Measurements from ENCODE around the gene B4GALNT4. TPM values are rescaled to one million over a fixed set of nuclear protein-coding genes. Genes with fewer than 3 reads are reported as not detected.

Gene B4GALNT4
- total RNA-seq, 4 donors from 2014 or later = 3.2 to 10.6 (median 4.8) TPM

DNA sequence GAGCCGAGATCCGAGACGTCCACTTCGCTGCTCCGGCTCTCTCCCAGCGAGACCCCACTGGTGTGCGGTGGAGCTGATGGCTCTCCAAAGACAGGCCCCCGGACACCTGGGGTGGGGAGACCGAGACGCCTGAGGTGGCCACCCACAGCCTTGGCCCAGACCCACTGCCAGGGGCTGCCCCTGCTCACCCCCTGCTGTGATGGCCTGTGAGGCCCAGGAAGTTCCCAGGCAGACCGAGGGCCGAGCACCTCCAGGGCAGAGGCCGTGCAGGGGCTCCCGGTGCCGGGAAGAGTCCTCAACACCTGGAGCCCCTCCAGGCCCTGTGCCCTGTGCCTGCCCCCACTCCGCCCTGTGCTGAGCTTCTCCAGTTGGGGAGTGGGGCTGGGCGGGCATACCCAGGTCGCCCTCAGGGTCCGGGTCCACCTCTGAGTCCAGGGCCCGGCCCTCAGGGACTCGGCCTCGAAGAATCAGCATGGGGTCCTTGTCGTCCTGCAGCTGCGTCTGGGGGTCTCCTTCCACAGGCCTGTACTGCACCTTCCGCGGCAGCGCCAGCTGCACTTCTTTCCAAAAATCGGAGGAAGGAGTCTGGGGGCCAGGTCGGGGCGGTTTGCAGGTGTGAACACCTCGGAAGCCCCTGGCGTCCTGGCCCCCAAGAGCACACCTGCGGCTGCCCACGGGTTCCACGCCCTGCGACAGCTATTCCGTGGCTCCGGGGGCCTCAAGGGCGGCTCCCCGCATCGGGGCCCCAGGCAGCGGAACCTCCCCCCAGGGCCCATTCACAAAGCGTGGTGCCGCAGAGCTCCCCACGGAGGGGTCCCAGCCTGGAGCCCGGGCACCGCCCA, 36.9 kb downstream of the B4GALNT4 start:
- Histone ChIP-seq H3K4me1 (peaks cover 0 to 27% (median 12%) of the 10 kb centered on the region in 3 donors), H3K27ac (peak overlapping the region; percentile 48 to 79 (median 61)), H3K27me3 (peaks cover 23% of the 10 kb centered on the region), H3K4me3 (peak overlapping the region; percentile 80 to 93), H3K36me3 (no peaks in the 10 kb centered on the region), H3K9me3 (no peaks in the 10 kb centered on the region)
- no peak for ATAC-seq
- no CpG with 5 or more reads among the region's 47 CpGs for WGBS, 2 donors (ENCODE audit: low coverage in 1 of 2)
- TF ChIP-seq POLR2A (IDR thresholded peaks at IDR 0.05) = peak in 1 of 2 donors; percentile 3
- TF ChIP-seq, protein P1, sequence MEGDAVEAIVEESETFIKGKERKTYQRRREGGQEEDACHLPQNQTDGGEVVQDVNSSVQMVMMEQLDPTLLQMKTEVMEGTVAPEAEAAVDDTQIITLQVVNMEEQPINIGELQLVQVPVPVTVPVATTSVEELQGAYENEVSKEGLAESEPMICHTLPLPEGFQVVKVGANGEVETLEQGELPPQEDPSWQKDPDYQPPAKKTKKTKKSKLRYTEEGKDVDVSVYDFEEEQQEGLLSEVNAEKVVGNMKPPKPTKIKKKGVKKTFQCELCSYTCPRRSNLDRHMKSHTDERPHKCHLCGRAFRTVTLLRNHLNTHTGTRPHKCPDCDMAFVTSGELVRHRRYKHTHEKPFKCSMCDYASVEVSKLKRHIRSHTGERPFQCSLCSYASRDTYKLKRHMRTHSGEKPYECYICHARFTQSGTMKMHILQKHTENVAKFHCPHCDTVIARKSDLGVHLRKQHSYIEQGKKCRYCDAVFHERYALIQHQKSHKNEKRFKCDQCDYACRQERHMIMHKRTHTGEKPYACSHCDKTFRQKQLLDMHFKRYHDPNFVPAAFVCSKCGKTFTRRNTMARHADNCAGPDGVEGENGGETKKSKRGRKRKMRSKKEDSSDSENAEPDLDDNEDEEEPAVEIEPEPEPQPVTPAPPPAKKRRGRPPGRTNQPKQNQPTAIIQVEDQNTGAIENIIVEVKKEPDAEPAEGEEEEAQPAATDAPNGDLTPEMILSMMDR (IDR thresholded peaks at IDR 0.05) = no peak

DNA sequence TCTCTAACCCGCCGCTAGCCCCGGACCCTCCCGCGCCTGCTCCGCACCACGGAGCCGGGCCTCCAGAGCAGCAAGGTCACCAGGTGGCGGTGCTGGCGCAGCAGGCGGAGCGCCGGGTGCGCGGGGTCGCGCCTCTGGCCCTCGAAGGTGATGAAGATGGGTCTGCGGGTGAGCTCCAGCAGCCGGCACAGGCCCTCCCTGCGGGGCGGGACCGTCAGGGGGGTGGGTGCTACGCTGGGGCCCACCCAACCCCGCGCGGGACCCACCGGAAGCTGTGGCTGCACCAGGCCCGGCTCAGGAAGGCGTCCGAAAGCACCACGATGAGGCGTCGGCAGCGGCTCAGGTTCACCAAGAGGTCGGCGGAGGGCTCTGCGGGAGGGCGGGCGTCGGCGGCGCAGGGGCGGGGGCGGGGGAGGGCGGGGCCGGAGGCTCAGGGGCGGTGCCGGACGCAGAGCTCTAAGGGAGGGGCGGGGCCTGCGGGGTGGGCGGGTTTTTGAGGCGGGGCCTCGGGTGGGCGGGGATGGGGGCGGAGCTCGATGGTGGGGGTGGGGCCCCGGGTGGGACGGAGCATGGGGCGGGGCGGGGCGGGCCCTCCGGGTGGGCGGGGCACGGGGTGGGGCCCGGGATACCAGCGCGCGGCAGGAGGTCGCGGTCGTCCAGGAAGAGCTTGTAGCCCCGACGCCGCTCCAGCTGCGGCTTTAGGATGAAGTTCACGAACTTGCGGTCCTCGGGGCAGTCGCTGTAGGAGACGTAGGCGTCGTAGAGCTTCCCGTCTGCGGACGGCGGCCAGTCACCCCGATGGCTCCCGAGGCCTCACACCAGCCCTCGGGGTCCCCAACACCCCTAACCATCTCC, 37.7 kb downstream of the B4GALNT4 start:
- peak overlapping the region; percentile 48 to 79 (median 61) for H3K27ac ChIP-seq

DNA sequence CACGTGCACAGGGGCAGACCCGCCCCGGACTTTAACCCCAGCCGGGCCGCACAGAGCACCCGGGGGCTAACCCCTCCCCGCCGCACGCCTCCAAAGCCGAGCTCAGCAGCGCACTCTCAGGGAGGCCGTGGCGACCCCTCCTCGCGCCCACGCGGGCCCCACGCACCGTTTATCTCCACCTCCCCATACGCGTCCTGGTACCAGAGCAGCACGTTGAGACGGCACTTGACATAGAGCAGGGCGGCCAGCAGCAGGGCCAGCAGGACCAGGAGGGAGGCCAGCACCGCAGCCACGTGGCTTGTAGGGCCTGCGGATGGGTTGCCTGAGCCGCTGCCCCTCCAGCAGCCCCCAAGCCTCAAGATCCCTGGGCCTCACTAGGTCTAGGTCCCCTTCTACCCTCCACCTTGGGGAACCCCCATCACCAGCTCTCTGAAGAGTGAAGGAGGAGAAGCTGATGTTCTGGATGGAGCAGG, 38.4 kb downstream of the B4GALNT4 start:
- peak overlapping the region in 1 of 2 donors; percentile 80 for H3K4me3 ChIP-seq
- no peaks in the 10 kb centered on the region for H3K9me3 ChIP-seq
- TF ChIP-seq, protein P1 (IDR thresholded peaks at IDR 0.05) = no peak
- TF ChIP-seq POLR2AphosphoS5 (IDR thresholded peaks at IDR 0.05) (no peak), EP300 (IDR thresholded peaks at IDR 0.05) (no peak), POLR2A (IDR thresholded peaks at IDR 0.05) (no peak)
- H3K27me3 ChIP-seq = peaks cover 23% of the 10 kb centered on the region
- H3K36me3 ChIP-seq = no peaks in the 10 kb centered on the region
- H3K27ac ChIP-seq = peak overlapping the region in 2 of 4 donors; percentile 33 to 79
- no peak for ATAC-seq
- 100% methylated on average over 1 of the region's 28 CpGs; no CpG with 5 or more reads in 1 of the 2 donors for WGBS, 2 donors (ENCODE audit: low coverage in 1 of 2)
- peaks cover 0 to 27% (median 12%) of the 10 kb centered on the region in 3 donors for H3K4me1 ChIP-seq

More for the DNA sequence above, 37.7 kb downstream of the B4GALNT4 start:
- Histone ChIP-seq H3K9me3 (no peaks in the 10 kb centered on the region), H3K27me3 (peaks cover 23% of the 10 kb centered on the region), H3K4me3 (peak overlapping the region; percentile 80 to 93), H3K36me3 (no peaks in the 10 kb centered on the region), H3K4me1 (peaks cover 0 to 27% (median 12%) of the 10 kb centered on the region in 3 donors)
- ATAC-seq = peak; percentile 81
- WGBS, 2 donors (ENCODE audit: low coverage in 1 of 2) = no CpG with 5 or more reads among the region's 91 CpGs
- TF ChIP-seq EP300 (IDR thresholded peaks at IDR 0.05) = no peak
- TF ChIP-seq, protein P1 (IDR thresholded peaks at IDR 0.05) = peak in 1 of 4 experiments; percentile 45
- TF ChIP-seq POLR2A (IDR thresholded peaks at IDR 0.05) = peak in 1 of 2 donors; percentile 6
- no peak for TF ChIP-seq POLR2AphosphoS5 (IDR thresholded peaks at IDR 0.05)

DNA sequence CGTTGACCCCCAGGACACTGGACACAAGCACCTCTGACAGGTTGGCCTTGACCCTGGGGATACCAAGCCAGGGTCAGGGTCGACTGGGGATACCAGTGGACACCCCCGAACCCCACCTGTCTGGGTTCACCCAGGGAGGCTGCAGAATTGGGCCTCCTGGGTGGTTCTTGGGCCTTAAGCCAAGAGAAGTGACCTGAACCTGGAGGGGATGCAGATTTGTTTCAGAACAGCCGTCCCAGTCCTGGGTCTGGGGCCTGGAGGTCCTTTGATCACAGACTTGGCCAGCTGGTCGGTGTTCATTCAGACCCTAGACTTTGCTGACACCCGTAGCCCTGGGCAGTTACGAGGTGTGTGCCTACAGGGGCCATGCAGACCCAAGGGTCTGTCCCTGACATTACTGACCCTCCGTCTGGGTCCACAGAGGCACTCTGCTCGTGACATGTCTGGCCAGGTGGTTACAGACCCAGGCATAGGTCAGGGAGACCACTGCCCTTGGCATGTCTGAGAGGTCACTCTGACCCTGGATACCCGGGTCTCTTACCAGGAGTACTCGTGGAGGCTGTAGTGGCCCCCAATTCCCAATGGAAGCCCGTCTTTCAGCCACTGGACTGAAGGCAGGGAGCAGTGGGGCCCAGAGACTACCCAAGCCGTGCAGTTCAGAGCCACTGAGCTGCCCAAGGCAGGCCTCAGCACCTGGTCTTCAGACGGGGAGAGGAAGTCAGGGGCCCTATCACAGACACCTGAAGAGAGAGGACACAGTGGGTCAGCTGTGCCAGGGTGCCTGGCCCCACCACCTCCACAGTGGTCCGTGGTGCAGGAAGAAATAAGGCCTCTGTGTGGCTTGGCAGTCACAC, 39.1 kb downstream of the B4GALNT4 start:
- Histone ChIP-seq H3K27me3 (peaks cover 18% of the 10 kb centered on the region), H3K36me3 (no peaks in the 10 kb centered on the region), H3K9me3 (no peaks in the 10 kb centered on the region), H3K27ac (peak overlapping the region in 1 of 4 donors; percentile 79), H3K4me3 (no peak overlapping the region), H3K4me1 (peaks cover 0 to 27% (median 12%) of the 10 kb centered on the region in 3 donors)
- TF ChIP-seq, protein P1 (IDR thresholded peaks at IDR 0.05) = no peak
- no peak for TF ChIP-seq EP300 (IDR thresholded peaks at IDR 0.05)
- no peak for TF ChIP-seq POLR2A (IDR thresholded peaks at IDR 0.05)
- TF ChIP-seq POLR2AphosphoS5 (IDR thresholded peaks at IDR 0.05) = no peak
- no peak for ATAC-seq
- WGBS, 2 donors (ENCODE audit: low coverage in 1 of 2) = no CpG with 5 or more reads among the region's 15 CpGs
